ENCODE data around the gene PIK3C3.

DNA sequence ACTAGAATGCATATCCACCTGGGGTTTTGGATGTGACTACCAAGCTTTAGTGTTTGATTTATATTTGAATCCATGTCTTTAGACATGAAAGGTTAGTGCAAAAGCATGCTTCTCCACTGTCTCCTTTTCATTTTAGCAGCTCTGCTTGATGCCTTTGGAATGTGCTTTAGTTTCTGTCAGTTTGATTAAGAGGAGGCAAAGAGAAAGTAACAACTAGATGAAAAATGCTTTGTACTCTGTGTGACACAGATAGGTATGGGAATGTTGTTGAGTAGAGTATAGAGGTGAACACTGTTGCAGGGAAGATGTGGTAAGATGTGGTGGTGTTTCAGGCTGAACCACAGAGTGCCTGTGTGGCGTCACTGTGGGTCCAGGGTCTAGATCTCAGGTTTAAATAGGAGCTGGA lies 19.8 kb downstream of the PIK3C3 start:
- TF ChIP-seq POLR2AphosphoS5 (IDR thresholded peaks at IDR 0.05; ENCODE audit: low read depth, low read length) (no peak), POLR2A (IDR thresholded peaks at IDR 0.05; ENCODE audit: low read depth, low read length) (no peak)

Measured in GM12892 (cell line).